HG02970 (cell line): ENCODE results near the gene OR4X2.
"Not testable (repeated sequence)": the region's sequence is repeated elsewhere in the genome, so short reads cannot be mapped to it uniquely, and the experiment has no call there.

ENCODE experiments used
- ATAC-seq: cut with Tn5 transposase; IDR thresholded peaks from one replicate; pipeline ENCODE4 v1.9.1; 2021; ENCODE audit warnings: mild to moderate bottlenecking, moderate library complexity, moderate number of reproducible peaks; ENCODE audit not compliant: unreplicated experiment, low FRiP score

The OR4X2 gene, protein sequence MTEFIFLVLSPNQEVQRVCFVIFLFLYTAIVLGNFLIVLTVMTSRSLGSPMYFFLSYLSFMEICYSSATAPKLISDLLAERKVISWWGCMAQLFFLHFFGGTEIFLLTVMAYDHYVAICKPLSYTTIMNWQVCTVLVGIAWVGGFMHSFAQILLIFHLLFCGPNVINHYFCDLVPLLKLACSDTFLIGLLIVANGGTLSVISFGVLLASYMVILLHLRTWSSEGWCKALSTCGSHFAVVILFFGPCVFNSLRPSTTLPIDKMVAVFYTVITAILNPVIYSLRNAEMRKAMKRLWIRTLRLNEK

DNA sequence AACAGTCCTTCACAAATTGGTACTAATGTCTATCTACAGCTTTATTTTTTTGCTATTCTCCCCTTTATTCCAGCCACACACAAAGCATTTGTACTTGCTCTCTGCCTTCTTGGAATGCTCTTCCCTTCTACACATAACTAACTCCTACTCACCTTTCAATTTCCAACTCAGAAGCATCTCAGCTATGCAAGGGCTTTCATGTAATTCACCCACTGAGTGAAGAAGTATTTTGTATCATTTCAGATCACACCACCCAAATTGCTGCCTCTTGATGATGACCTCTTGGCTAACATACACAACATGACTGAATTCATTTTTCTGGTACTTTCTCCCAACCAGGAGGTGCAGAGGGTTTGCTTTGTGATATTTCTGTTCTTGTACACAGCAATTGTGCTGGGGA lies at the start of gene OR4X2:
OR4X2 (plus strand) TSS at position 301 of the 400 bp plus-strand sequence; CDS start at position 301, 0 bp downstream.
- no peak for ATAC-seq

DNA sequence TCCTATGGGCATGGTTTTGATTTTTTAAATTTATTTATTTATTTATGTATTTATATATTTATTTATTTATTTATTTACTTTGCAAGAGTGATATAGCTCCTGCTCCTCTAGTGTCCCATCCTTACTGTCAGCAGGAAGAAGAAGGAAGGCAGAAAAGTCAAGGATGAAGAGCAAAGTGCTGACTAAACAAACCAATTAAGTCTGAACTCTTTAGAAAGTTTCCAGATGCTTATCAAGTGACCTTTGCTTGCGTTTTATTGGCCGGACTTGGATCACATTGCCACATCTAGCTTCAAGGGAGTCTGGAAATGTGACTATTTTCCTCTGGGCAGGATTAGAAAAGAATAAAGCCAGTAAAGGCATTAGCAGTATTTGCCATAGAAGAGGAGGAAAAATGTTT lies 37.0 kb upstream of the OR4X2 start:
- ATAC-seq: no peak

DNA sequence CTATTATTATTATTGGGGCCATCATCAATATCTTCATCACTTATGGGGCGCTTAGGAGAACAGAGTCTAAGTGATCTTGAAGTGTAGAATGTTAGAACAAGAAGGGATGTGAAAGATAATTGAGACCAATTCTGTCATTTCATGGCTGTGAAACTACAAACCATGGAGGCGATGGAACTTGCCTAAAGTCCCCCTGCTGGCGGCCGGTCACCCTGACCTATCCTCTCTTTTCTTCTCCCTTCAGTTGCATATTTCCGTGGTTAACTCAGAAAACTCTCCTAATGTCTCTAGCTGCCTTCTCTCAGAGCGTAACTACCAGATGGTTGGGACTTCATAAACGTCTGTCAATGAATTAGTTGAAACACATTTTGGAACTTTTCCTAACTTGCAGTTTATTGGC lies 34.9 kb upstream of the OR4X2 start:
- ATAC-seq: no peak

DNA sequence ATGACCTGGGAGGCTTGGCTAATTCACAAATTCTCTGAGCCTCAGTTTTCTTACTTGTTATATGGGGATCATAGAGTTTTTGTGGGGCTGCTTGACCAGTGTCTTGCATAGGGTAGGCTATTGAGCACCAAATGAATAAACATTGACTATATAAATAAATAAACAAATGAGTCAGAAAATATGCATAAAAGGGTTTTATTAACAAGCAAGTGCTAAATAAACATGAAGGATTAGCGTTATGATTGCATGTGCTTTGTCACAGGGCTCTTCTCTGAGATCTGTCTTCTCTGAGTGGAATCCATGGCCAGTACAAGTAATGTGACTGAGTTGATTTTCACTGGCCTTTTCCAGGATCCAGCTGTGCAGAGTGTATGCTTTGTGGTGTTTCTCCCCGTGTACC lies 28.4 kb upstream of the OR4X2 start, which contains the start of gene OR4B1:
OR4B1 (plus strand) TSS at position 301 of the 400 bp plus-strand sequence; CDS start at position 301, 0 bp downstream.
- no peak for ATAC-seq

DNA sequence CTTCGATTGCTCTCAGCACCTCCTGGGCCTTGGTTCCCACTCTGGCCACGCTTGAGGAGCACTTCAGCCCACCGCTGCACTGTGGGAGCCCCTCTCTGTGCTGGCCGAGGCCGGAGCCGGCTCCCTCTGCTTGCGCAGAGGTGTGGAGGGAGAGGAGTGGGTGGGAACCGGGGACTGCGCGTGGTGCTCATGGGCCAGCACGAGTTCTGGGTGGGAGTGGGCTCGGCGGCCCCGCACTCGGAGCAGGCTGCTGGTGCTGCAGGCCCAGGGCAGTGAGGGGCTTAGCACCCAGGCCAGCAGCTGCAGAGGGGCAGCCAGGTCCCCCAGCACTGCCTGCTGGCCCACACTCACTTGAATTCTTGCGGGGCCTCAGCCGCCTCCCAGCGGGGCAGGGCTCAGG lies 16.1 kb upstream of the OR4X2 start:
- ATAC-seq: no peak

DNA sequence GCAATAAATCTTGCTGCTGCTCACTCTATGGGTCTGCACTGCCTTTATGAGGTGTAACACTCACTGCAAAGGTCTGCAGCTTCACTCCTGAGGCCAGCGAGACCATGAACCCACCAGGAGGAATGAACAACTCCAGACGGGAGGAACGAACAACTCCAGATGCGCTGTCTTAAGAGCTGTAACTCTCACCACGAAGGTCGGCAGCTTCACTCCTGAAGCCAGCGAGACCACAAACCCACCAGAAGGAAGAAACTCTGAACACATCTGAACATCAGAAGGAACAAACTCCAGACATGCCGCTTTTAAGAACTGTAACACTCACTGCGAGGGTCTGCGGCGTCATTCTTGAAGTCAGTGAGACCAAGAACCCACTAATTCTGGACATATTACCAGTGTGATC lies 14.8 kb upstream of the OR4X2 start:
- ATAC-seq: not testable (repeated sequence)

DNA sequence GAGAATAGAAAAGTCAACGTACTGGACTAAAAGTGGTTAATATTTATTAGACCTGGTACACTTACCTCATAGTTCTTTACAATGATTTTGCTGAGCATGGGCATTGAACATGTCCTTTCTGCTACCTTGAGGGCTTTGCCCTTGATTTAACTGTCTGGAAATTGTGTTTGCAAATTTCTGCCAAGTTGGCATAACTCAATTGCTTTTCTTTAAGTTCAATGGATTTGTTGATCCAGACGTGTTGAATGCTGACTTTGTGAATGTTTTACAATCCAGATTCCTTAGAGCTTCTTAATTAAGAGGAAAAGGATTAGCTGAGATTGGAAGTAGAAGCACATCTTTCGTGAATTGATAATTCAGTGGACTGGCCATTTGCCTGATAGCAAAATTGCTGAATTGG lies 7.2 kb upstream of the OR4X2 start:
- ATAC-seq: no peak

DNA sequence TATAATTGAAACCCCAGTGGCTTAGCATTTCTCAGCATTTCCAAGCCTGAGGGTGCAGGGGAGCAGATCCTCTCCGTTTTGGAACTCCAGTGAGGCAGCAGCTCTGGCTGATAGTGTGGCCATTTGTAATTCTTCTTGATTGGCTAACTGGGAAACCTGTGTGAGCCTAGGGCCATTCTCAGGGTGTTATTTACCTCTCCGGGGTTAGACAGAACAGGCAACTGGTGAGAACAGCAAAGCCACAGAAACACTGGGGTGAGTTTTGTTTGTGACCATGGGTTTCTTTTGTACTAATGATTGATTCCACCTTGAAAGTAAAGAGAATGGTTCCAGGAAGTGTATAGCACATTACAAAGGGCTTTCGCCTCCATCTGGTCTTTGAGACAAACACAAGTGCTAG lies 2.4 kb upstream of the OR4X2 start:
- ATAC-seq: no peak

DNA sequence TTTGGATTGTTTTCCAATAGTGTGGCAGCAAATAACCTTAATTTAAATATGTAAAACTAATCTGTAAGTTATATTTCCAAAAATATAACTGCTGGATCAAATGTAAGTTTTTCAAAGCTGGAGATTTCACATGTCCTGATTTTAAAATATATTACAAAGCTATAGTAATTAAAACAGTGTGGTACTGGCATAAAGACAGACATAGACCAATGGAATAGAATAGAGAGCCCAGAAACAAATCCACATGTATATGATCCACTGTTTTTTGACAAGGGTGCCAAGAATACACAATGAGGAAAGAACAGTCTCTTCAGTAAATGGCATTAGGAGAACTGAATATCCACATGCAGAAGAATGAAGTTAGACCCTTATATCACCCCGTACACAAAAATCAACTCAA lies 4.0 kb downstream of the OR4X2 start:
- no peak for ATAC-seq

DNA sequence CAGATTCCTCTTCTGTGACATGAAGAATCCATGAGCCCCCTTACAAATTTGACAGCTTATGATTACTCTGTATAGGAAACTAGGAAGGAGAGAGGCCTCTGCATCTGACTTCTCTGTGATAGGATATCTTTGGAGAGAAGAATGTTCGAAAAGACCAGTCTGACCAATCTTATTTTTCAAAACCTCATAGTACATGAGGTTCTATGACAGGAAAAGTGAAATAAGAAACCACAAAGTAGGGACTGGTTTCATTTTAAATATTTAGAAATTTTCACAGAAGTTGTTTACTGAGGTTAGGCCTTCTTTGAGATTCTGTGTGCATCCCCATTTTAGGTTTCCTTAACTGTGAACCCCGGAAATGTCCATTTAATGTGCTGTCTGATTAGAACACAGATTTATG lies 16.7 kb downstream of the OR4X2 start:
- ATAC-seq: no peak

DNA sequence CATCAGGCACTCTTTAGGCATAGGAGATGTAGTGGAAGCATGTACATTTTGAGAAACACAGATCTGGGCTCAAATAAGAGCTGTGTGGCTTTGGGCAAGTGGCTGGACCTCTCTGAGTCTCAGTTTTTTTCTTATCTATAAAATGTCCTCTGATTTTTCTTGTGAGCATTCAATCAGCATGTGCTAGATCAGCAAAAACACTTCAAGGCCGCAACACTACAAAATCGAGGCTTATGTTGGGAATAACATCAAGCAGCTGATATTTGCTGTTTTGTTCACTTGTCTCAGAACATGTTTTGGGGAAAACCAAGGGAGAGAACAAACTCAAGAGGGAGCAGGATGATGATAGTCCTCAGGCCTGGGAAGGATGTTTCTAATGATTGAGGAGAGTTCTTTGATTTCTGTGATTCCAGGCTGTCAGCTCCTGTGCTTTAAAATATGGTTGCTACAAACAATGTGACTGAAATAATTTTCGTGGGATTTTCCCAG lies 18.6 kb downstream of the OR4X2 start, which contains the start of gene OR4X1:
OR4X1 (plus strand) TSS at position 439 of the 489 bp plus-strand sequence; CDS start at position 439, 0 bp downstream.
- no peak for ATAC-seq

DNA sequence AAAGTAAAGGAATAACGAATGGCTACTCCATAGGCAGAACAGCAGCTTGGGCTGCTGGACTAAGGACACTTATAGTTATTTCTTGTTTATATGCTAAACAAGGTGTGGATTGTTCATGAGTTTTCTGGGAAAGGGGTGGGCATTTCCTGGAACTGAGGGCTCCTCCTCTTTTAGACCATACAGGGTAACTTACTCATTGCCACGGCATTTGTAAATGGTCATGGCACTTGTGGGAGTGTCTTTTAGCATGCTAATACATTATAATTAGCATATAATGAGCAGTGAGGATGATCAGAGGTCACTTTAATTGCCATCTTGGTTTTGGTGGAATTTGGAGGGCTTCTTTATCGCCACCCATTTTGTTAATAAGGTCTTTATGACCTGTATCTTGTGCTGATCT lies 25.7 kb downstream of the OR4X2 start:
- ATAC-seq: no peak

DNA sequence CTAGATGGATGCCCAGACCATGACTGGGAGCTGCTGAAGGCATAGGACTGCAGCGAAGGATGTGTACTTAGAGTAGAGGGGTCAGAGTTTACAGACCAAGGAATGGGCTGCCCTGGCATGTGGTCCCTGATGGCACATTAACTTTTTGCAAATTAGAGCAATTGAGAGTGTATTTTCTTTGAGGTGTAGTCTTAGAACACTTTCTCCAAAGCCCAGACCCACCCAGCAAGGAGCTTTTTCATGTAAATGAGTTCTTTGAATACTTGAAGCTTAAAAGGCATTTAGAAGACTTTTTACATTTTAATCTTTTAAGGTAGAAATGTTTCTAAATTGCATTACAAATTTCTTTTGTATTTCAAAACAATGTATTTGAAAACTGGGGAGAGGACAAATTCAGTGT lies 27.7 kb downstream of the OR4X2 start:
- no peak for ATAC-seq
